Muscle layer of duodenum (tissue), 2 donors: ENCODE results near the gene PRDM16.

Experiments used
- H3K27ac ChIP-seq: one replicate; pipeline ENCODE4 v1.7.0; 2013; ENCODE audit warnings: mild to moderate bottlenecking, low read length
- H3K27me3 ChIP-seq: one replicate; pipeline ENCODE4 v1.7.0; 2013; ENCODE audit warnings: low read depth, mild to moderate bottlenecking, control low read depth, low read length
- H3K36me3 ChIP-seq, 2 donors: one replicate each; pipeline ENCODE4 v1.7.0; 2013; ENCODE audit warnings: low read length in 2 of 2, control low read depth in 1 of 2, mild to moderate bottlenecking in 1 of 2; ENCODE audit not compliant: insufficient read depth in 2 of 2, control insufficient read depth in 1 of 2
- H3K4me1 ChIP-seq, 2 donors: one replicate each; pipeline ENCODE4 v1.7.0; 2013; ENCODE audit warnings: low read length in 2 of 2, mild to moderate bottlenecking in 2 of 2, control low read depth in 1 of 2, moderate library complexity in 1 of 2; ENCODE audit not compliant: insufficient read depth in 2 of 2, control insufficient read depth in 1 of 2
- H3K4me3 ChIP-seq, 2 donors: one replicate each; pipeline ENCODE4 v1.7.0; 2013; ENCODE audit warnings: low read length in 2 of 2, low read depth in 1 of 2, mild to moderate bottlenecking in 1 of 2
- H3K9me3 ChIP-seq, 2 donors: one replicate each; pipeline ENCODE4 v1.7.0; 2013; ENCODE audit warnings: low read length in 2 of 2, control low read depth in 1 of 2, mild to moderate bottlenecking in 1 of 2; ENCODE audit not compliant: control insufficient read depth in 1 of 2
- donor health status: healthy.

Gene PRDM16

DNA sequence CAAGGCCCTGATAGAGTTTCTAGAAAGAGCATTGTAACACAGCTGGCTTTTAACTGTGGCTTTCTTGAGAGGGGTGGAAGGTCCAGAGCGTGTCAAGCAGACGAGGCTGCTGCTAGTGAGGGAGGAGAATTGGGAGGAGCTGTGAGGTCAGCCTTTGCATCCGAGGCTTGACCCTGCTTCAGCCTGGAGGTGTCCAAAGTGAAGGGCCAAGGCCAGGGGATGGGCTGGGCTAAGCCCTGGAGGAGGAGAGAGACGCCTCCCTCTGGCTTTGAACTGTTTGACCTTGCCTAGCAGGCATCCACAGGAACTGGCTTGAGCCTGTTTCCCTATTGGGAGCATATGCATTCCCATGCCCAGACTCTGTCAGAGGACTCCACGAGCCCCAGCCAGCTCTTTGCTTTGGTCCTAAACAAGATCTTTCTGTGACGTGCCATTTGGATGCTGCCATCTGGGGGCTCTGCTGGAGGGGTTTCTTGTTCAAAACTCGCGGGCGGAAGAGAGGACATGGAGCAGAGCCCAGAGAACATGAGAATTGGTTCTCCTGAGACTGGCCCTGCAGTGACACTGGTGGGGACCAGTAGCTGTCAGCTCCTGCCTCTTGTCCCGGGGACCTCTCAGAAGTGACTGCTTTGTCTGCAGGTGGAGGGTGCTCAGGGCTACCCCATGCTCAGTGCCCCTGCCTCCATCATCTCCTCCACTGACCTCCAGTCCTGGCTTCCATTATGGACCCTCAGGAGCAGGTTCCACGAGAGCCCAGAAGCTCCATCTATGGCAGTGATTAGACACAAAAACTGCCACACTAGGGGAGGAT is 42.2 kb upstream of the PRDM16 start:
- Histone ChIP-seq H3K9me3 (no peaks in the 10 kb centered on the region), H3K4me3 (no peak overlapping the region), H3K27ac (no peak overlapping the region), H3K27me3 (no peaks in the 10 kb centered on the region), H3K4me1 (no peaks in the 10 kb centered on the region), H3K36me3 (no peaks in the 10 kb centered on the region)

DNA sequence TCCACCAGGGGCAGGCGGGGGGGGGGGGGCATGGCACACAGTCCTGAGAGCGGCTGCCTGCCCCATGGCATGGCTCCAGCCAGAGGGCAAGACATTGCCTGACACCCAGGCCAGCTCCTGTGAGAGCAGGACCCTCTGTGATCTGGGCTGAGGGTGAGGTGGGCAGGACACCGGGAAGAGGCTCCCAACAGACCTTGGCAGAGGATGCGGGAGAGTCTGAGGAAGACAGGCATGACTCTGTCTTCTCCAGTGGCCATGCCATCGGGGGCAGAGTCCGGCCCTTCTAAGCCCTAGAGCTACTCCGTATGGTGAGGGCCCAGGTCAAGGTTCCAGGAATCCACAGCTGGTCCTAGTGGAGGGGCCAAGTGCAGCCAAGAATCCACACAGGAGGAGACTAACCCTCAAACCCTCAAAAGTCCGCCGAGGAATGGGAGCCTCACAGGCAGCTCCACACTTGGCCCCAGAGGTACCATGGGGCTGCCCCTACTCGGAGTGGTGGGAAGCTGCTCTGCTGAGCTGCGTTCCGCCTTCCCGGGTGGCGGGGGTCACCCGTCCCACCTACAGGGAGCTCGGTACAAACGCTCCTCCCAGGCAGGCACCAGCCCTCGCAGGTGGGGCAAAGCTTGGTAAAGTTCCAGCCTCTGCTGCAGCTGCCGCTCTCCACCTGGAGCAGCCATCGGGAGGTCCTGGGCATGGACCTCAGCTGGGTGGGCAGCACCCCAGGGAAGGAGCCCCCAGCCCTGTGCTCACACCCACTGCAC is 41.2 kb upstream of the PRDM16 start:
- Histone ChIP-seq H3K9me3 (no peaks in the 10 kb centered on the region), H3K4me3 (no peak overlapping the region), H3K27me3 (no peaks in the 10 kb centered on the region), H3K36me3 (no peaks in the 10 kb centered on the region), H3K4me1 (no peaks in the 10 kb centered on the region), H3K27ac (no peak overlapping the region)

DNA sequence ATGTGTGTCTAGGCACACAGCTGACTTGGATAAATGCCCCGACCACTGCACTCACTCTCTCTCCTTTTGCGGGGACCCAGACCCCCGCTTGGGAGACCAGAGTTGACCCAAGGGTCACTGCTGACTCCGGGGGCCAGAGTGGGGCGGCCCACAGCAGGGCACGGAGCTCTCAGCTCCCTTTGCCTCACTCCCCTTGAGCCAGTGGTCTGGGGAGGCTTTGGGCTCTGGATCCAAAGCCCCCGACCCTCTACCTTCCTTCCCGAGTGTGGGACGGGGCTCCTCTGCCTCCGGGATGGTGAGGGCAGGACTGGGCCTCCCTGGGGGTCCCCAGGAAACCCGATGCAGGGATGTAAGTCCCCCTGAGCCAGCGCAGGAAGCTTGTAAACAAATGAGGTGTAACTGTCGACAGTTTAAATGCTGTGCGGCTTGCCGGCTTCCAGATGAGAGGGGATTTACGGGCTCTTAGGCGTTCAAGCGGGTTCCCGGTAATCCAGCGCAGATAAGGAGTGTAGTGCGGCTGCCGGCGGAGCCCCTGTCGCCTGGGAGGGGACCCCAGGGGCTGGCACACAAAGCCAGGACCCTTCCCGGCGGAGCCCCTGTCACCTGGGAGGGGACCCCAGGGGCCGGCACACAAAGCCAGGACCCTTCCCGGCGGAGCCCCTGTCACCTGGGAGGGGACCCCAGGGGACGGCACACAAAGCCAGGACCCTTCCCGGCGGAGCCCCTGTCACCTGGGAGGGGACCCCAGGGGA is 40.3 kb upstream of the PRDM16 start:
- Histone ChIP-seq H3K9me3 (no peaks in the 10 kb centered on the region), H3K27me3 (no peaks in the 10 kb centered on the region), H3K4me3 (no peak overlapping the region), H3K36me3 (no peaks in the 10 kb centered on the region), H3K4me1 (no peaks in the 10 kb centered on the region), H3K27ac (no peak overlapping the region)

DNA sequence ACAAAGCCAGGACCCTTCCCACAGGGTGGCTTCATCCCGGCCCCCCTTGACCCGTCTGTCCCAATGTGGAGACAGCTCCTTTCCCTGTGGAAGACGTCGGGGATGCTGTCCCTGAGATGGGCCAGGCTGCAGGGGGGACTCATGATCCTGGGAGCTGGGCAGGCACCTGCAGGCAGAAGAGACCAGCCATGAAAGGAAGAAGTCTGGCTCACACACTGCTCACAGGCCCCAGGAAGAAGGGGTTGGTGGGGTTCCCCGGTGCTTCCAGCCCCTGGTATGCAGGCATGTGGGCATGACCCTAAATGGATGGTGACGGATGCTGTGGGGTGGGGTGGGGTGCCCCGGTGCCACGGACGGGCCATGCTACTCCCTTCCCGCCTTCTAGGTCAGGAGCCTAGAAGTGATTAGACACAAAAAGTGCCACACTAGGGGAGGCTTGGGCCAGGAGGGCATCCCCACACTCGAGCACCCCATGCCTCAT is 39.5 kb upstream of the PRDM16 start:
- no peak overlapping the region for H3K4me3 ChIP-seq
- no peaks in the 10 kb centered on the region for H3K9me3 ChIP-seq
- no peaks in the 10 kb centered on the region for H3K4me1 ChIP-seq
- H3K27ac ChIP-seq = no peak overlapping the region
- H3K27me3 ChIP-seq = no peaks in the 10 kb centered on the region
- H3K36me3 ChIP-seq = no peaks in the 10 kb centered on the region

DNA sequence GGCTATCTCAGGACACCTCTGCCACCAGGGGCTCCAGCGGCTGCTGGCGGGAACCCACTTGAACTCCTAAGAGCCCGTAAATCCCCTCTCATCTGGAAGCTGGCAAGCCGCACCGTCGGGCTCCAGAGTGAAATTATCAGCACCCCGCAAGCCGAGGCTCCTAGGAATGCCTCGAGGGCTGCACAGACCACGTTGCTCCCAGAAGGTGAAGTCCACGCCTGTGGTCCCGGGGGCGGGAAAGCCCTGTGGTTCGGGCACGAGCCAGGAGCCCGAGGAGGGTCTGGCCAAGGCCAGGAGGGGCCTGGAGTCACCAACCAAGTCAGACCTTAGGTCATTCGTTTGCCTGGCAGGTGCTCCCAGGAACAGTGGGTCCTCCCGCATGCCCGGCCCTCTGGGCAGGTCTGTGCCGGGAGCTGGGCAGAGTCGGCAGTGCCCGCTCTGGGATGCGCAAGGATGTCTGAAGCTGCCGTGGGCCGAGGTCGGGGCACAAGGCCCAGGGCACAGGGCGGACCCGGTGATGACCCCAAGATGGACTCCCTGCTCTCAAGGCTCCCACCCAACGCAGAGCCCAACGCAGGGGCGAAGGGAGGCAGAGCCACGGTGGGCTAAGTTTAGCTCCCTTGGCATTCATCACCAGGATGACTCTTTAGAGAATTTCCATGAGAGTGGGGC is 38.9 kb upstream of the PRDM16 start:
- H3K9me3 ChIP-seq = no peaks in the 10 kb centered on the region
- no peak overlapping the region for H3K27ac ChIP-seq
- H3K27me3 ChIP-seq = no peaks in the 10 kb centered on the region
- no peaks in the 10 kb centered on the region for H3K36me3 ChIP-seq
- no peaks in the 10 kb centered on the region for H3K4me1 ChIP-seq
- H3K4me3 ChIP-seq = no peak overlapping the region

DNA sequence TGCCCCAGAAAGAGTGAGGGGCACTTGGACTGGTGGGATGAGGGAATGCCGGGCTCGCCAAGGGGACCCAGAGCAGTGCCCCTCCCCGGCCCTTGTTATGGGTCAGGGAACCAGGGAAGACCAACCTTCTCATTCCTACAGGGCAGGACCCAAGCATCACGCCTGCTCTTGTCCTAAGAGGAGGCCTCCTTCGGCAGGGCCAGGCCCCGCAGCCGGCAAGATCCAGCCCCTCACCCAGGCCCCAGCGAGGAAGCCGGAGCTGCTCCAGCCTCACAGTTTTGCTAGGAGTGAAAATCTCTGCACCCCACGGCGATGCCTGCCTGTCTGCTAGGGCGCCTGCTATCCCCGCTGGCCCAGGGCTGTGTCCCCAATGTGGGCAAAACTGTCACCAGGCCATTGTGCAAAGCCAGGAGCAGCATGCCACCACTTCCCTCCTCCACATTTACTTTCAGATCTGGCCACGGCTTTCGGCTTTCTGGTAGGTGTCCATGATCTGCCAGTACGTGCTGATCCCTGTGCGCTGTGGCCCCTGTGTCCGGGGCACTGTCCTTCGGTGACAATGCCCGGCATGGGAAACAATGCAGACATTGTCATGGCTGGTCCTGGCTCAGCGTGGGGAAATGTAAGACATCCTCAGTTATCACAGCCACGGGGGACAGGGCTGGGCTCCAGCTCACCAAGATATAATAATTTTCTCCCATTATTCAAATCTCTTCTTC is 38.2 kb upstream of the PRDM16 start:
- Histone ChIP-seq H3K27me3 (no peaks in the 10 kb centered on the region), H3K4me3 (no peak overlapping the region), H3K27ac (no peak overlapping the region), H3K4me1 (no peaks in the 10 kb centered on the region), H3K36me3 (no peaks in the 10 kb centered on the region), H3K9me3 (no peaks in the 10 kb centered on the region)

DNA sequence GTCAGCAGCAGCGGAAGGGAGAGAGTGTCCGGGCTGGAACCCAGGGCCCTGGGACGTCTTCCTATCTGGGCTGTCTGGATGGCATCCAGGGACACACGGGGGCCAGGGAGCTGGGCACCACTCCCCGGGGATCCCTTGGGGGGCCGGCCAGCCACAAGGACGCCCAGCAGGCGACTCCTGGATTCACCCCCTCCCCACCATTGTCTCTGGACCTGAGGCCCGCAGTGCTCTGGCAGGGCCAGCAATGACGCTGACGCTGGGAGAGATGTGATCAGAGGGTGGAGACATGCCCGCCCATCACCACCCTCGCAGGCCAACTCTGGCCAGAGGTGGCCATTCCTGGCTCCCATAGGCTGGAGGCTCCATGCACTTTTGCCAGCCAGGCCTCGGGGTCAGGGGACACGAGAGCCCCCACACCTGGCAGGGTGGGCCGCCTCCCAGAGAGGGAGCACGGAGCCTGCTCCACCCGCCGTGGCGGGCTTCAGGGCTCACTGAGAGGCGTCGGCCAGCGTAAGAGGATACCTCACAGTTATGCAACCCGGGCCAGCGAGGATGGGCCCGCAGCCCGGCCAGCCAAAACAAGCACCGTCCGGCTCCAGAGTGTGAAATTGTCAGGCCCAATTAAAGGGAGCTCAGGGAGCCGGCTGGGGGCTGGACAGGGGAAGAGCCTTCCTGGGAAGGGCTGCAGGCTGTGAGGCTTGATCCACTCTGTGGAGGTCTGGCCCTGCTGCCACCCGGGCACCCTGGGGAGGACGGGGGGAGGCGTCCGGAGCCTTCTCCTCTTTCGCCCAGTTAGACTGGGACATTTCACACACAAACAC is 37.4 kb upstream of the PRDM16 start:
- H3K27me3 ChIP-seq = no peaks in the 10 kb centered on the region
- no peak overlapping the region for H3K27ac ChIP-seq
- no peak overlapping the region for H3K4me3 ChIP-seq
- no peaks in the 10 kb centered on the region for H3K36me3 ChIP-seq
- H3K4me1 ChIP-seq = no peaks in the 10 kb centered on the region
- no peaks in the 10 kb centered on the region for H3K9me3 ChIP-seq

DNA sequence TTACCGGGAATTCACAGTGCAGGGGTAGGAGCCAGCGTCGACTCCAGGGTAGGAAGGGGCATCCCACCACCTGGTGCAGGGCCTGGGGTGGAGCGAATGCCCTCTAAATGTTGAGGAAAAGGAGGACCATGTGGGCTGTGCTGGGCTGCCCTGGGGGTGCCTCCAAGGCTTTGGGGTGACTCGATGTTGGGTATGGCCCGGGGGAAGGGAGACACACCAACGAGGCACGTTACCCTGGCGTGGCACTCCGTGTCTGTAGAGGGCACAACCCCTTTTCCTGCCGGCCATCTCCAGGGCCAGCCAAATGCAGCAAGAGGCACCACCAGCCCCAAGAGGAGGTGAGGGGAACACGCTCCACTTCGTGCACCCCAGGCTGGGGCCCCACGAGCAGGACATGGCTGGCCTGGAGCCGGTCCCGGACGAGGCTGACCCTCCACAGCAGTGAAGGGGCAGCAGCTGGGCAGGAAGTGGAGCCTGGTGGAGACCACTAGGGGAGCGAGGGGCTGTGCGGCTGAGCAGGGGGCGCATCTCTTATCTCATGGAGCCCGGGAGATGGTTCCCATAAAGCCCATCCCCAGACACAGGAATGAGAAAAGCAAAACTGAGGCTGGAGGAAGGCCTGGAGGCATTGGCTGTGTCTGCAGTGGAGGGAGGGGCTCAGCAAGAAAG is 36.5 kb upstream of the PRDM16 start:
- Histone ChIP-seq H3K4me1 (no peaks in the 10 kb centered on the region), H3K4me3 (no peak overlapping the region)

DNA sequence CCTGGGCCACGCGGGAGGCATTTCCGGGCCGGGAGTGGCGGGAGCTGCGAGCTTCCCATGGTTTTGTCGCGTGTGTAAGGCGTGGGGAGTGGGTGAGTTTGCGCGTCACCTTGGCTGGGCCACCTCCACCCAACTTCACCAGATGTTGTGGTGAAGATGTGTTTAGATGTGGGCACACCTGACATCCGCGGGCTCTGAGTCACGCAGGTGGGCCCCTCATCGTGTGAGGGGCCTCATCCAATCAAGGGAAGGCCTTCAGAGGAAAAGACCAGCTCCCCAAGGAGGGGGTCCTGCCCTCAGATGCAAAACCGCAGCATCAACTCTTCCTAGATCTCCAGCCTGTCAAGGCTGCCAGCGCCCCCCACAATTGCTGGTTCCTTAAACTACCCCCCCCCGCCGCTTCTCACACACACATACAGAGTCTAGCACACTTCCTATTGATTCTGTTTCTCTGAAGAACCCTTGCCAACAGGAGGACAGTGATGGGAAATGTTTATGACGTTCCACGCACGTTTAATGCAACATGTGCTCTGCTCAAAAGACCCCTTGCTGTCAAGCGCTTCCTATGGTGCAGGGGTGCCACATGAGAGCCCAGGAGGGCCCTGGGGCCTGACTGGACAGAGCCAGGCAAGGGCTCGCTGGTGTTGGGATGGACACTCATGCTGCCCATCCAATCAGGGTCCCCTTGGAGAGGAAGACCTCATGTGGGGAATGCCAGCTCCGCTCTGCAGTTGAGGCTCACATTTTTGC is 35.8 kb upstream of the PRDM16 start:
- no peak overlapping the region for H3K27ac ChIP-seq
- no peaks in the 10 kb centered on the region for H3K4me1 ChIP-seq
- H3K4me3 ChIP-seq = no peak overlapping the region
- H3K36me3 ChIP-seq = no peaks in the 10 kb centered on the region
- no peaks in the 10 kb centered on the region for H3K27me3 ChIP-seq
- no peaks in the 10 kb centered on the region for H3K9me3 ChIP-seq

More for the DNA sequence above, 36.5 kb upstream of the PRDM16 start:
- no peaks in the 10 kb centered on the region for H3K27me3 ChIP-seq
- H3K27ac ChIP-seq = no peak overlapping the region
- no peaks in the 10 kb centered on the region for H3K9me3 ChIP-seq
- no peaks in the 10 kb centered on the region for H3K36me3 ChIP-seq
